ENCODE data around the gene MYCT1.
"Not testable (repeated sequence)": the region's sequence is repeated elsewhere in the genome, so short reads cannot be mapped to it uniquely, and the experiment has no call there.

The MYCT1 gene

GRCh38 chr6:152697634-152698033 is at the start of gene MYCT1:
MYCT1 (plus strand) TSS chr6:152697897; CDS start chr6:152697903, 6 bp downstream.
- no peak for DNase-seq

- no peak for DNase-seq
Observed at GRCh38 chr6:152648105-152648504, 49.6 kb upstream of the MYCT1 start.

- no peak for DNase-seq
Observed at GRCh38 chr6:152651986-152652385, 45.7 kb upstream of the MYCT1 start.

- no peak for DNase-seq
Observed at GRCh38 chr6:152661776-152662175, 35.9 kb upstream of the MYCT1 start.

- no peak for DNase-seq
Observed at GRCh38 chr6:152669895-152670294, 27.8 kb upstream of the MYCT1 start.

GRCh38 chr6:152671171-152671570 is 26.5 kb upstream of the MYCT1 start:
- no peak for DNase-seq

- no peak for DNase-seq
Observed at GRCh38 chr6:152673236-152673635, 24.5 kb upstream of the MYCT1 start.

- no peak for DNase-seq
Observed at GRCh38 chr6:152680151-152680550, 17.5 kb upstream of the MYCT1 start.

GRCh38 chr6:152680879-152681517 is 16.7 kb upstream of the MYCT1 start:
- DNase-seq, result no peak

- no peak for DNase-seq
Observed at GRCh38 chr6:152682141-152682540, 15.6 kb upstream of the MYCT1 start.

- DNase-seq, result not testable (repeated sequence)
Observed at GRCh38 chr6:152682935-152683334, 14.8 kb upstream of the MYCT1 start.

- DNase-seq, result no peak
Observed at GRCh38 chr6:152685819-152686218, 11.9 kb upstream of the MYCT1 start.

- no peak for DNase-seq
Observed at GRCh38 chr6:152695372-152696045, 2.2 kb upstream of the MYCT1 start.

- no peak for DNase-seq
Observed at GRCh38 chr6:152696522-152696921, 1.2 kb upstream of the MYCT1 start.

- DNase-seq, result no peak
Observed at GRCh38 chr6:152698692-152699091, 995 bp downstream of the MYCT1 start.

GRCh38 chr6:152700427-152700826 is 2.7 kb downstream of the MYCT1 start:
- no peak for DNase-seq

GRCh38 chr6:152701081-152701862 is 3.6 kb downstream of the MYCT1 start:
- no peak for DNase-seq

GRCh38 chr6:152701863-152702401 is 4.2 kb downstream of the MYCT1 start:
- no peak for DNase-seq

- DNase-seq, result not testable (repeated sequence)
Observed at GRCh38 chr6:152703750-152704149, 6.1 kb downstream of the MYCT1 start.

GRCh38 chr6:152705327-152705726 is 7.6 kb downstream of the MYCT1 start:
- no peak for DNase-seq

- DNase-seq, result no peak
Observed at GRCh38 chr6:152716322-152716721, 18.6 kb downstream of the MYCT1 start.

- peak; percentile 28 for DNase-seq
Observed at GRCh38 chr6:152720974-152721373, 23.3 kb downstream of the MYCT1 start.

- no peak for DNase-seq
Observed at GRCh38 chr6:152721956-152722355, 24.3 kb downstream of the MYCT1 start.

- no peak for DNase-seq
Observed at GRCh38 chr6:152723398-152723797, 25.7 kb downstream of the MYCT1 start.
